Urinary bladder (tissue), 4 donors: ENCODE data around the gene LANCL1. TPM values are rescaled to one million over a fixed set of nuclear protein-coding genes. Genes with fewer than 3 reads are reported as not detected.
"Not testable (repeated sequence)": the region's sequence is repeated elsewhere in the genome, so short reads cannot be mapped to it uniquely, and the experiment has no call there.

ENCODE experiments used
- DNase-seq: peaks from one replicate; pipeline ENCODE4 v3.0.0-alpha.2; 2015; ENCODE audit errors: extremely low spot score
- H3K27ac ChIP-seq: one replicate; pipeline ENCODE4 v1.5.1; 2013; ENCODE audit warnings: low read depth, mild to moderate bottlenecking, moderate library complexity
- H3K36me3 ChIP-seq: one replicate; pipeline ENCODE4 v1.6.1; 2013; ENCODE audit warnings: mild to moderate bottlenecking, moderate library complexity; ENCODE audit not compliant: insufficient read depth
- H3K4me1 ChIP-seq: one replicate; pipeline ENCODE4 v1.6.1; 2013; ENCODE audit warnings: mild to moderate bottlenecking, moderate library complexity; ENCODE audit not compliant: insufficient read depth
- H3K4me3 ChIP-seq: one replicate; pipeline ENCODE4 v1.5.1; 2013; ENCODE audit warnings: low read depth, low read length
- WGBS: extraction: QIAGEN DNeasy Blood & Tissue Kit; methylation state at CpG from one replicate; pipeline ENCODE4 v1.1.7; 2013; 5-methylcytosine and 5-hydroxymethylcytosine counted together
- polyA plus RNA-seq: library from polyadenylated mRNA; stranded (reverse); fragments of 200-250 nt; gene quantifications from one replicate; pipeline ENCODE4 v1.2.3, GENCODE V29; 2013
- total RNA-seq: library from RNA; depleted of rRNA; stranded (reverse); fragments of >200 nt; gene quantifications from one replicate; pipeline ENCODE4 v1.2.3, GENCODE V29; 2014
- donor health status: healthy with polysubstance abuse.
- donor health status: healthy.

Gene LANCL1
- total and polyA plus RNA-seq, 2 donors: 32.8 to 57.7 TPM

- no peak for DNase-seq
- H3K27ac ChIP-seq: no peak overlapping the region
- H3K36me3 ChIP-seq: no peaks in the 10 kb centered on the region
- 93% methylated on average over 3 of the region's 3 CpGs for WGBS
- H3K4me1 ChIP-seq: no peaks in the 10 kb centered on the region
- no peak overlapping the region for H3K4me3 ChIP-seq
These were observed 30.8 kb downstream of the LANCL1 start for GRCh38 chr2:210445732-210446131.

- Histone ChIP-seq H3K27ac (no peak overlapping the region), H3K36me3 (no peaks in the 10 kb centered on the region), H3K4me1 (no peaks in the 10 kb centered on the region), H3K4me3 (no peak overlapping the region)
- DNase-seq: no peak
- WGBS: 56% methylated on average over 3 of the region's 3 CpGs
These were observed 31.3 kb downstream of the LANCL1 start for GRCh38 chr2:210445116-210445707.

DNA sequence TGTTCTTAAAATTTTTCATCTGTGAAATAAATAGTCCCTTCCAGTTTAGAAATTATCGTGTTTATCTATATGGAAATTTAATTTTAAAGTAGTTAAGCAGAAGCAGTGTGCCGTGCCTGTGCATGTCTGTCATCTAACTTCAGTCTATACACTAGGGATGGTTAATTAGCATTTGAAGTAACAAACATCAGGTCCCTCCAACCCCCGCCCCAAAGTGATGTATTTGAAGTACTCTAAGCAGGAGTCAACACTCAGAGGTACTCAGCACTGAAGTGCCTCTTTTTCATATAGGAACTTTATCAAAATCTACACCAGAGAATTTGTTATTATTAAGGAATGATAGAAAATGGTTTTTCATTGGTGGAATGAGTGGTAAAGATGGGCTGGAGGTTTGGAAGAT is 33.0 kb downstream of the LANCL1 start:
- H3K27ac ChIP-seq: no peak overlapping the region
- no peaks in the 10 kb centered on the region for H3K4me1 ChIP-seq
- no peaks in the 10 kb centered on the region for H3K36me3 ChIP-seq
- WGBS: 95% methylated on average over 3 of the region's 3 CpGs
- no peak overlapping the region for H3K4me3 ChIP-seq
- DNase-seq: no peak

DNA sequence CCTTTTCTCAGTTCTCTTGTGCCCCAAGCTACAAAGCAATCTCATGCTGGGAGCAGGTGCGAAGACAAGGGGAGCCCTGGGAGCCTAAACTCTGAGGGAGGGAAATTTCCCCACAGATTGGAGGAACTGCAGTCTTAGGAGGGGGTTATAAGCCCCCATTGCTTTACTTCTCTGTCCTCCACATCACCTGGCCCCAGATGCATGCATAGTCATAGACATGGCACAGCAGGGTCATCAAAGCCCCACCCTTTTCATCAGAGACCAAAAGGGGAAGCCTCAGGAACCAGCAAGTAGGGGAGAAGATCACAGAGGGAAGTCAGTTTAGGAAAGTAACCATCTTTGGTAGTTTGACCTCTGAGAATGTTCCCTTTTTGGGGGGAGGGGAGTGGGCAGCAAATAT is 33.7 kb downstream of the LANCL1 start:
- Histone ChIP-seq H3K4me3 (no peak overlapping the region), H3K36me3 (no peaks in the 10 kb centered on the region), H3K27ac (no peak overlapping the region), H3K4me1 (no peaks in the 10 kb centered on the region)
- WGBS: 100% methylated on average over 1 of the region's 1 CpG
- DNase-seq: no peak

GRCh38 chr2:210442457-210442856 is 34.1 kb downstream of the LANCL1 start:
- no peak overlapping the region for H3K27ac ChIP-seq
- no peaks in the 10 kb centered on the region for H3K4me1 ChIP-seq
- WGBS: 94% methylated on average over 2 of the region's 2 CpGs
- H3K4me3 ChIP-seq: no peak overlapping the region
- no peaks in the 10 kb centered on the region for H3K36me3 ChIP-seq
- DNase-seq: no peak

- Histone ChIP-seq H3K4me3 (no peak overlapping the region), H3K4me1 (no peaks in the 10 kb centered on the region), H3K27ac (no peak overlapping the region), H3K36me3 (peaks cover 5% of the 10 kb centered on the region)
- WGBS: 84% methylated on average over 3 of the region's 3 CpGs
- DNase-seq: no peak
These were observed 36.4 kb downstream of the LANCL1 start for GRCh38 chr2:210440206-210440605.

GRCh38 chr2:210435439-210435838 is 41.1 kb downstream of the LANCL1 start:
- WGBS: 92% methylated on average over 1 of the region's 1 CpG
- Histone ChIP-seq H3K36me3 (peaks cover 8% of the 10 kb centered on the region), H3K4me3 (no peak overlapping the region), H3K4me1 (no peaks in the 10 kb centered on the region), H3K27ac (no peak overlapping the region)
- DNase-seq: no peak

- Histone ChIP-seq H3K27ac (no peak overlapping the region), H3K36me3 (peaks cover 8% of the 10 kb centered on the region), H3K4me3 (no peak overlapping the region), H3K4me1 (no peaks in the 10 kb centered on the region)
- no peak for DNase-seq
- 99% methylated on average over 1 of the region's 1 CpG for WGBS
These were observed 43.9 kb downstream of the LANCL1 start for GRCh38 chr2:210432633-210433032.

DNA sequence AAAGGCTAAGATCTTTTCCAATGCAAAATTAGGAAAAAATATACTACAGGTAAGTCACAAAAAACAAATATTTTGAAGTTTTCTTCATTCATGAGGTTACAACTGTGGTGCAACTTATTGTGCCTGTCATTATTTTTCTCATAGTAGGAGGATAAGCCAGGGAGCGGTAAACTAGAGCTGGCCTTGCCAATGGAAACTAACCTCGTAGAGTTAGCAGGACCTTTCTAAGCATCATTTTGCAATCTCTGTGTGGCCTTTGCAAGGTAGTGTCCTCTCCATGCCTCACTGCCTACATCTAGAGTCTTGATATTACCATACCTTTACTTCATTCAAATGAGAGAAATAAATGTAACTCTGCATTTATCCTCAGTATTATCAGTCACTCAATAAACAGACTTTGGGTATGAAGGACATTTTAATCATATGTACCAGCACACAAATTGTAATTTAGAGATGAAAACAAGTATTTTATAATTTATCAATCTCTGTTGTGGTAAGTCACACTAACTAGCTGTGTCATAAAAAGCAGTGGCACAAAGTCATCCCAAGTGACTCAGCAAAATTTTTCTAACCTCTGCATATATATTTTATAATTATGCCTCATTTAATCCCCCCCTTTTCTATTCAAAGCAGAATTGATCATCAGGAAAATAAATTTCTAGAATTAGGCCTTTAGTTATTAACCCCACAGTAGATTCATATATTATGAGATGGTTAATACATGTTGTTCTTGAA is 47.0 kb downstream of the LANCL1 start:
- 96% methylated on average over 2 of the region's 2 CpGs for whole genome bisulfite sequencing
- H3K4me1 ChIP-seq: no peaks in the 10 kb centered on the region
- H3K36me3 ChIP-seq: peaks cover 3% of the 10 kb centered on the region
- H3K27ac ChIP-seq: no peak overlapping the region
- DNase-seq: no peak
- no peak overlapping the region for H3K4me3 ChIP-seq

DNA sequence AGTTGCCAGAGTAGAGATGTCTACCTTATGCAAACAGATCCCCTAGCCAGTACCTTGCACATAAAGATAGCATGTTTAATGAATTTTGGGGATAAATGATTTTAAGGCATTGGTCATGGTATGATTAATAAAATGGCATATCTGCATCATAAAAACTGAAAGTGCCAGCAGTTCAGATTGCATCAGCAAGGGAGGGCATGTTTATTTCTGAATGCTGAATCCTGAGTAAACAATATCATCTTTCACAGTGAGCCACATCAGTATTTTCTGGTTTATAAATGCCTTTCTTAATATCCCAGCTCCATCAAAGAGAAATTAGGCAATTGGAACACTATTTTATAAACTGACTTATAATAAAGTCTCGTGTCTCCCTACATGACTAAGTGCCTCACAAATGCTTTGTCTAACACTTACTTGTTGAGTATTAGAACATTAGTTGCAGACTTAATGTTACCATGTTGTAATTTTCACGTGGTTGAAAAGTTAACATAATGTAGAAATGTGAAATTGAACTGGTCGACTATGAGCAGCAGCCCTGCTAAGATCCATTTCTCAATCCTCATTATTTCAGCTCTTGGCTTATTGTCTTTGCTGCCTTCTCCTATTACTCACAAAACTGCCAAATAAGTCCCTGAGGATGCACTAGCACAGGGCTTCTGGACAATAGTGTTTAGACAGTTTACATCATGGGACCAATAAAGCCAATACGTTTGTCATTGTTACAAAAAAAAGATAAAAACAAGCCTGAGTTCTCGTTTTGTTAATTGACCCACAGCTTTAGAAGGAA is 48.0 kb downstream of the LANCL1 start:
- 52% methylated on average over 5 of the region's 5 CpGs for WGBS
- no peak overlapping the region for H3K27ac ChIP-seq
- DNase-seq: no peak
- no peak overlapping the region for H3K4me3 ChIP-seq
- no peaks in the 10 kb centered on the region for H3K36me3 ChIP-seq
- H3K4me1 ChIP-seq: no peaks in the 10 kb centered on the region

- H3K36me3 ChIP-seq, H3K27ac ChIP-seq, H3K4me1 ChIP-seq, DNase-seq, H3K4me3 ChIP-seq: not testable (repeated sequence)
- WGBS: 95% methylated on average over 6 of the region's 6 CpGs
These were observed 49.2 kb downstream of the LANCL1 start for GRCh38 chr2:210427309-210427708.

- no peaks in the 10 kb centered on the region for H3K36me3 ChIP-seq
- no peaks in the 10 kb centered on the region for H3K4me1 ChIP-seq
- no peak overlapping the region for H3K4me3 ChIP-seq
- H3K27ac ChIP-seq: no peak overlapping the region
- 79% methylated on average over 2 of the region's 2 CpGs for WGBS
- DNase-seq: no peak
These were observed 54.2 kb downstream of the LANCL1 start for GRCh38 chr2:210422366-210422765.

- Histone ChIP-seq H3K4me3 (no peak overlapping the region), H3K36me3 (no peaks in the 10 kb centered on the region), H3K27ac (no peak overlapping the region), H3K4me1 (no peaks in the 10 kb centered on the region)
- 52% methylated on average over 3 of the region's 3 CpGs for WGBS
- DNase-seq: no peak
These were observed 54.6 kb downstream of the LANCL1 start for GRCh38 chr2:210421916-210422315.

DNA sequence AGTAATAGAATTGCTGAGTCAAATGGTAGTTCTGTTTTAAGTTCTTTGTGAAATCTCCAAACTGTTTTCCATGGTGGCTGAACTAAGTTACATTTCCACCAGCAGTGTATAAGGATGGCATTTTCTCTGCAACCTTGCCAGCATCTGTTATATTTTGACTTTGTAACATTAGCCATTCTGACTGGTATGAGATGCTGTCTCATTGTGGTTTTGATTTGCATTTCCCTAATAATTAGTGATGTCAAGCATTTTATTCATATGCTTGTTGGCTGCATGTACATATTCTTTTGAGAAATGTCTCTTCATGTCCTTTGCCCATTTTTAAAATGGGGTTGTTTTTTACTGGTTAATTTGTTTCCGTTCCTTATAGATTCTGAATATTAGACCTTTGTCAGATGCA is 63.9 kb downstream of the LANCL1 start:
- WGBS: 96% methylated on average over 1 of the region's 1 CpG
- no peaks in the 10 kb centered on the region for H3K36me3 ChIP-seq
- H3K4me1 ChIP-seq: no peaks in the 10 kb centered on the region
- DNase-seq: no peak
- H3K4me3 ChIP-seq: no peak overlapping the region
- H3K27ac ChIP-seq: no peak overlapping the region
